Endothelial cell of umbilical vein (primary cell): Measurements from ENCODE around the gene NRXN3. TPM values are rescaled to one million over a fixed set of nuclear protein-coding genes. Genes with fewer than 3 reads are reported as not detected.

Experiments
- BruUV-seq: library from RNA; stranded (reverse); fragments of 400-500 nt; replicated peaks from 2 replicates; lab custom pipeline; 2021; lab: Mats Ljungman, UMichigan
- CTCF ChIA-PET: fragments of 300-600, 350-600 bp; sonication (Branson Sonifier 250); formaldehyde crosslinking; loops from one replicate; lab custom pipeline; 2021; ENCODE audit warnings: antibody characterized with exemption, inconsistent platforms; lab: Charles Lee
- POLR2A ChIA-PET: fragments of 300-600, 350-600 bp; sonication (Branson Sonifier 250); formaldehyde crosslinking; loops from one replicate; lab custom pipeline; 2021; ENCODE audit warnings: antibody characterized with exemption, inconsistent platforms; lab: Charles Lee
- DNase-seq: peaks from one replicate; pipeline ENCODE4 v3.0.0-alpha.2; 2011; ENCODE audit warnings: low read depth, low spot score
- FAIRE-seq: peaks from 2 replicates; lab custom pipeline; 2011; peaks lifted over from hg19 to GRCh38; lab: Jason Lieb, UNC
- H2AFZ ChIP-seq: 2 replicates; pipeline ENCODE4 v1.6.0; 2012; ENCODE audit warnings: low read depth, low read length, control low read depth, inconsistent platforms
- H3K27ac ChIP-seq: 2 replicates; pipeline ENCODE4 v1.5.1; 2011; ENCODE audit warnings: low read depth, mild to moderate bottlenecking, control low read depth, low read length, moderate library complexity; ENCODE audit not compliant: insufficient read depth
- H3K27me3 ChIP-seq, 2 experiments: 2 replicates each; pipeline versions ENCODE4 v1.6.0 to v1.6.1; 2011; ENCODE audit warnings: low read length in 2 of 2, mixed read lengths in 1 of 2; ENCODE audit not compliant: control insufficient read depth in 2 of 2, insufficient read depth in 2 of 2
- H3K36me3 ChIP-seq, 2 experiments: 2 replicates in 1 of 2; 3 replicates in 1 of 2; pipeline ENCODE4 v1.5.1; 2011; ENCODE audit warnings: low read length in 2 of 2, mild to moderate bottlenecking in 1 of 2, moderate library complexity in 1 of 2; ENCODE audit not compliant: control insufficient read depth in 2 of 2, insufficient read depth in 2 of 2; ENCODE audit errors: extremely low read depth in 1 of 2
- H3K4me1 ChIP-seq: 3 replicates; pipeline ENCODE4 v1.5.1; 2011; ENCODE audit warnings: mild to moderate bottlenecking, low read length; ENCODE audit not compliant: control insufficient read depth, insufficient read depth; ENCODE audit errors: extremely low read depth
- H3K4me2 ChIP-seq: 2 replicates; pipeline ENCODE4 v1.6.1; 2011; ENCODE audit warnings: low read length, control low read depth, mixed read lengths; ENCODE audit not compliant: insufficient read depth
- H3K4me3 ChIP-seq, 3 experiments: fragments of 200-600 bp in 1 of 3; sonication (generic), shearing (Covaris generic) in 1 of 3; replicated peaks in 1 of 3; 2 replicates each; pipeline ENCODE4 v1.5.1; 2011 to 2016; ENCODE audit warnings: control low read depth in 3 of 3, low read length in 3 of 3, mild to moderate bottlenecking in 2 of 3, inconsistent platforms in 1 of 3, low read depth in 1 of 3, moderate library complexity in 1 of 3; ENCODE audit not compliant: insufficient read depth in 1 of 3
- H3K79me2 ChIP-seq: 2 replicates; pipeline ENCODE4 v1.6.0; 2012; ENCODE audit warnings: low read length, inconsistent platforms; ENCODE audit not compliant: control insufficient read depth, insufficient read depth
- H3K9ac ChIP-seq: replicated peaks from 2 replicates; pipeline ENCODE3; 2011; ENCODE audit warnings: low read length, control low read depth; ENCODE audit not compliant: insufficient read depth; ENCODE audit errors: extremely low read depth
- H3K9me1 ChIP-seq: replicated peaks from 3 replicates; pipeline ENCODE4 v1.6.0; 2011; ENCODE audit warnings: mild to moderate bottlenecking, low read length; ENCODE audit not compliant: control insufficient read depth, insufficient read depth; ENCODE audit errors: extremely low read depth
- H3K9me3 ChIP-seq: replicated peaks from 2 replicates; pipeline ENCODE4 v1.5.1; 2012; ENCODE audit warnings: low read length, inconsistent platforms; ENCODE audit not compliant: control insufficient read depth, insufficient read depth
- H4K20me1 ChIP-seq: replicated peaks from 2 replicates; pipeline ENCODE3; 2011; ENCODE audit warnings: mild to moderate bottlenecking, low read length; ENCODE audit not compliant: control insufficient read depth, insufficient read depth; ENCODE audit errors: extremely low read depth
- EZH2 ChIP-seq: IDR thresholded peaks from 2 replicates; pipeline ENCODE4 v1.6.1; 2012; ENCODE audit warnings: borderline replicate concordance, low read depth, mild to moderate bottlenecking, moderate library complexity, low read length, inconsistent platforms; ENCODE audit not compliant: severe bottlenecking
- FOS ChIP-seq: IDR thresholded peaks from 2 replicates; pipeline ENCODE4 v1.6.1; 2011; ENCODE audit warnings: mild to moderate bottlenecking, low read length, moderate library complexity, borderline replicate concordance; ENCODE audit not compliant: insufficient read depth
- MYC ChIP-seq: IDR thresholded peaks from one replicate; pipeline ENCODE4 v1.6.1; 2011; ENCODE audit warnings: mild to moderate bottlenecking, low read depth, low read length
- POLR2AphosphoS5 ChIP-seq: IDR thresholded peaks from 2 replicates; pipeline ENCODE4 v1.6.1; 2012; ENCODE audit warnings: low read depth, mild to moderate bottlenecking, control low read depth, low read length, moderate library complexity; ENCODE audit not compliant: insufficient read depth
- dilution Hi-C: fragments of 300-500 bp; cut with MboI; formaldehyde crosslinking; loops from one replicate; pipeline ENCODE4 v1.15.0; 2019; ENCODE audit warnings: low sequenced_read_pairs; ENCODE audit not compliant: extremely low pct_ligation_motif_present
- intact Hi-C: fragments of 100-400 bp; cut with micrococcal nuclease; formaldehyde crosslinking; loops from one replicate; pipeline ENCODE4 v1.10.0; 2022
- polyA plus RNA-seq, 4 experiments: library from polyadenylated mRNA; depleted of rRNA in 3 of 4; stranded (reverse) in 3 of 4; unstranded in 1 of 4; fragments of >200 nt; gene quantifications; 2 replicates each; pipeline versions ENCODE4 v1.2.1 to v1.2.3, GENCODE V29; 2011 to 2012; ENCODE audit warnings: missing spikeins in 1 of 4
- total RNA-seq: library from RNA; stranded (reverse); gene quantifications from 2 replicates; pipeline ENCODE4 v1.2.3, GENCODE V29; 2021
- TF ChIP-seq, protein P1 (sequence below), 2 donors: IDR thresholded peaks; 1 replicate in 1 of 2; 2 replicates in 1 of 2; pipeline ENCODE4 v1.5.1; 2011; ENCODE audit warnings: low read length in 2 of 2, mild to moderate bottlenecking in 2 of 2, moderate library complexity in 2 of 2, control low read depth in 1 of 2, inconsistent platforms in 1 of 2, low read depth in 1 of 2; ENCODE audit not compliant: insufficient read depth in 1 of 2; ENCODE audit errors: extremely low read depth in 1 of 2
- TF ChIP-seq, protein P2 (sequence below): IDR thresholded peaks from 2 replicates; pipeline ENCODE4 v1.6.1; 2011; ENCODE audit not compliant: insufficient read depth, insufficient read length

The NRXN3 gene
- total and polyA plus RNA-seq, 2 donors (not counting 3 experiments of a cell fraction or from before 2014, with no cell fraction given) = 0.72 to 4.2 TPM

- BruUV-seq = no TSS peak
These were observed 539.8 kb downstream of the NRXN3 start for GRCh38 chr14:78709795-78710557.

More at GRCh38 chr14:78709795-78710557, 539.8 kb downstream of the NRXN3 start:
- dilution Hi-C loops = no loop called here
- intact Hi-C loops = no loop called here
- no peak overlapping the region for H3K27ac ChIP-seq
- ChIA-PET CTCF (no interaction called here), POLR2A (no interaction called here)
- no peak overlapping the region for H3K4me2 ChIP-seq
- no peaks in the 10 kb centered on the region for H3K36me3 ChIP-seq
- no peaks in the 10 kb centered on the region for H4K20me1 ChIP-seq
- no peaks in the 10 kb centered on the region for H3K9me1 ChIP-seq
- TF ChIP-seq EZH2 (no peak), POLR2AphosphoS5 (no peak), MYC (no peak), FOS (no peak)
- TF ChIP-seq, protein P1, sequence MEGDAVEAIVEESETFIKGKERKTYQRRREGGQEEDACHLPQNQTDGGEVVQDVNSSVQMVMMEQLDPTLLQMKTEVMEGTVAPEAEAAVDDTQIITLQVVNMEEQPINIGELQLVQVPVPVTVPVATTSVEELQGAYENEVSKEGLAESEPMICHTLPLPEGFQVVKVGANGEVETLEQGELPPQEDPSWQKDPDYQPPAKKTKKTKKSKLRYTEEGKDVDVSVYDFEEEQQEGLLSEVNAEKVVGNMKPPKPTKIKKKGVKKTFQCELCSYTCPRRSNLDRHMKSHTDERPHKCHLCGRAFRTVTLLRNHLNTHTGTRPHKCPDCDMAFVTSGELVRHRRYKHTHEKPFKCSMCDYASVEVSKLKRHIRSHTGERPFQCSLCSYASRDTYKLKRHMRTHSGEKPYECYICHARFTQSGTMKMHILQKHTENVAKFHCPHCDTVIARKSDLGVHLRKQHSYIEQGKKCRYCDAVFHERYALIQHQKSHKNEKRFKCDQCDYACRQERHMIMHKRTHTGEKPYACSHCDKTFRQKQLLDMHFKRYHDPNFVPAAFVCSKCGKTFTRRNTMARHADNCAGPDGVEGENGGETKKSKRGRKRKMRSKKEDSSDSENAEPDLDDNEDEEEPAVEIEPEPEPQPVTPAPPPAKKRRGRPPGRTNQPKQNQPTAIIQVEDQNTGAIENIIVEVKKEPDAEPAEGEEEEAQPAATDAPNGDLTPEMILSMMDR (IDR thresholded peaks at IDR 0.05; ENCODE audit: extremely low read depth in 1 of 2, insufficient read depth in 1 of 2, low read depth in 1 of 2, low read length in 2 of 2) = no peak
- TF ChIP-seq, protein P2, sequence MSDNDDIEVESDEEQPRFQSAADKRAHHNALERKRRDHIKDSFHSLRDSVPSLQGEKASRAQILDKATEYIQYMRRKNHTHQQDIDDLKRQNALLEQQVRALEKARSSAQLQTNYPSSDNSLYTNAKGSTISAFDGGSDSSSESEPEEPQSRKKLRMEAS = no peak
- no peak overlapping the region for H3K4me3 ChIP-seq
- no peak overlapping the region for H3K9ac ChIP-seq
- no peaks in the 10 kb centered on the region for H3K79me2 ChIP-seq
- no peaks in the 10 kb centered on the region for H3K4me1 ChIP-seq
- no peaks in the 10 kb centered on the region for H3K9me3 ChIP-seq
- FAIRE-seq (no peak), DNase-seq (no peak)
- no peaks in the 10 kb centered on the region for H3K27me3 ChIP-seq
- H2AFZ ChIP-seq = no peak overlapping the region
